ENCODE data around the gene CHN1. TPM values are rescaled to one million over a fixed set of nuclear protein-coding genes. Genes with fewer than 3 reads are reported as not detected.

Gene CHN1
- total and polyA plus RNA-seq, 2 donors from 2014 or later: 6.5 to 14.1 TPM

GRCh38 chr2:175025946-175026345 lies 20.8 kb upstream of the CHN1 start:
- intact Hi-C loops (cut with DNase I): no loop called here
- peaks cover 0 to 6% (median 0%) of the 10 kb centered on the region in 3 donors for H3K9me3 ChIP-seq (ENCODE audit: control insufficient read depth in 2 of 3, insufficient read depth in 1 of 3, low read length in 3 of 3)
- no peaks in the 10 kb centered on the region for H3K36me3 ChIP-seq (ENCODE audit: control insufficient read depth in 2 of 3, insufficient read depth in 3 of 3, low read length in 3 of 3)
- no peaks in the 10 kb centered on the region for H3K27me3 ChIP-seq (ENCODE audit: control insufficient read depth, insufficient read depth, low read length)
- H3K4me3 ChIP-seq (ENCODE audit: low read length in 3 of 3): no peak overlapping the region
- no peak for TF ChIP-seq CTCF (IDR thresholded peaks at IDR 0.05; ENCODE audit: borderline replicate concordance, extremely low read depth, insufficient read depth)
- H3K27ac ChIP-seq (ENCODE audit: low read depth in 2 of 2, low read length in 2 of 2): no peak overlapping the region
- H3K4me1 ChIP-seq (ENCODE audit: control insufficient read depth in 2 of 3, insufficient read depth in 2 of 3, low read depth in 1 of 3, low read length in 3 of 3): no peaks in the 10 kb centered on the region
- DNase-seq (no peak), FAIRE-seq (no peak)
- no peak overlapping the region for H3K9ac ChIP-seq (ENCODE audit: low read length in 3 of 3)

GRCh38 chr2:175025233-175025632 lies 20.1 kb upstream of the CHN1 start:
- H3K4me1 ChIP-seq (ENCODE audit: control insufficient read depth in 2 of 3, insufficient read depth in 2 of 3, low read depth in 1 of 3, low read length in 3 of 3): no peaks in the 10 kb centered on the region
- no peak for TF ChIP-seq CTCF (IDR thresholded peaks at IDR 0.05; ENCODE audit: borderline replicate concordance, extremely low read depth, insufficient read depth)

GRCh38 chr2:175022923-175023322 lies 17.7 kb upstream of the CHN1 start:
- intact Hi-C loops (cut with DNase I): no loop called here
- no peaks in the 10 kb centered on the region for H3K27me3 ChIP-seq (ENCODE audit: control insufficient read depth, insufficient read depth, low read length)
- FAIRE-seq (no peak), DNase-seq (no peak)
- peaks cover 0 to 6% (median 0%) of the 10 kb centered on the region in 3 donors for H3K9me3 ChIP-seq (ENCODE audit: control insufficient read depth in 2 of 3, insufficient read depth in 1 of 3, low read length in 3 of 3)
- TF ChIP-seq CTCF (IDR thresholded peaks at IDR 0.05; ENCODE audit: borderline replicate concordance, extremely low read depth, insufficient read depth): no peak
- H3K27ac ChIP-seq (ENCODE audit: low read depth in 2 of 2, low read length in 2 of 2): no peak overlapping the region
- no peak overlapping the region for H3K9ac ChIP-seq (ENCODE audit: low read length in 3 of 3)
- H3K4me1 ChIP-seq (ENCODE audit: control insufficient read depth in 2 of 3, insufficient read depth in 2 of 3, low read depth in 1 of 3, low read length in 3 of 3): no peaks in the 10 kb centered on the region
- no peaks in the 10 kb centered on the region for H3K36me3 ChIP-seq (ENCODE audit: control insufficient read depth in 2 of 3, insufficient read depth in 3 of 3, low read length in 3 of 3)
- no peak overlapping the region for H3K4me3 ChIP-seq (ENCODE audit: low read length in 3 of 3)

More at GRCh38 chr2:175025233-175025632, 20.1 kb upstream of the CHN1 start:
- intact Hi-C loops (cut with DNase I): no loop called here
- no peak for DNase-seq
- Histone ChIP-seq H3K36me3 (ENCODE audit: control insufficient read depth in 2 of 3, insufficient read depth in 3 of 3, low read length in 3 of 3) (no peaks in the 10 kb centered on the region), H3K27ac (ENCODE audit: low read depth in 2 of 2, low read length in 2 of 2) (no peak overlapping the region), H3K9me3 (ENCODE audit: control insufficient read depth in 2 of 3, insufficient read depth in 1 of 3, low read length in 3 of 3) (peaks cover 0 to 6% (median 0%) of the 10 kb centered on the region in 3 donors), H3K9ac (ENCODE audit: low read length in 3 of 3) (no peak overlapping the region), H3K4me3 (ENCODE audit: low read length in 3 of 3) (no peak overlapping the region), H3K27me3 (ENCODE audit: control insufficient read depth, insufficient read depth, low read length) (no peaks in the 10 kb centered on the region)
- FAIRE-seq: no peak

Measured in kidney (tissue), 14 donors.